ENCODE measurements around the gene GGA2.

The GGA2 gene

GRCh38 chr16:23416816-23417215 lies 93.5 kb downstream of the GGA2 start:
- DNase-seq (ENCODE audit: low spot score) = peak; percentile 56

DNA sequence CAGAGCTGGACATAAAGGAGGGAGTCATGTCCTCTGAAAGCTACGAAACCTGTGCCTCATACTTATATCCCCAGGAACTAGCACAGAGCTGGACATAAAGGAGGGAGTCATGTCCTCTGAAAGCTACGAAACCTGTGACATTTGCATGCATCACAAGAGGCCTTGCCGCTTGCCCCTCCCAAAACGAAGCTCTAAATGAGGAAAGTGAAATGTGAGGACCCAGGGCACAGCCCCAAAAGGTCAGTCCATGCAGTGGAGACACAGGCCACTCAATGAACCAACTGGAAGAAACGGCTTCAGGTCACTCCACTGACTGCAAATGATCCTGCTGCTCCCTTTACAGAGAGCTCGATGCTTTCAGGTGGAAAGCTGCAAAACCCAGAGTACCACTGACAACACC lies 95.6 kb downstream of the GGA2 start:
- no peak for DNase-seq (ENCODE audit: low spot score)
